GM19193 (cell line): ENCODE results near the gene TRAPPC3L.

ENCODE experiments used
- POLR2A ChIP-seq: IDR thresholded peaks from 4 replicates; pipeline ENCODE4 v1.6.1; 2011; ENCODE audit not compliant: insufficient read depth, insufficient read length; ENCODE audit errors: extremely low read depth

Gene TRAPPC3L

DNA sequence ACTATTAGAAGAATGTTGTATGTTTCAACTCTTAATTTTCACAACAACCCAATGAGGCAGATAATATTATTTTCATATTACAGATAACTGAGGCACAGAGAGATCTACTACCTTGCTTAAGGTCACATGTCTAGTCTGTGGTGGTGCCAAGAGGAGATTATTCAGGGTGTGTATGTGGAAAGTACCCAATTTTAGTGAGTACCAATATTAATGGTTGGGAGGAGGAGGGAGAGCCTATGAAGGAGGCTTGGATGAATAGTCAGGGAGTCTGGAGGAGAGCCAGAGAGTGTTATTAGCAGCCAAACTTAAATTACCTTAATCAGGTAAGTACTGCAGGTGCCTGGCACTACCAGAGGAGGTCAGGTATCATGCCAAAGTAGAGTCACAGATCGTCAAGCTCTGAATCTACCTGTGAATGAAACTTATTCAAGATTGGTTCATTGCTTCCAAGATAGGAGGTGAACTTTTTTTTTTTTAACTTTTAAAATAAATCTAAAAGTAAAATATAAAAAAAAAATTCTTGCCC lies 95.2 kb downstream of the TRAPPC3L start:
- no peak for TF ChIP-seq POLR2A

DNA sequence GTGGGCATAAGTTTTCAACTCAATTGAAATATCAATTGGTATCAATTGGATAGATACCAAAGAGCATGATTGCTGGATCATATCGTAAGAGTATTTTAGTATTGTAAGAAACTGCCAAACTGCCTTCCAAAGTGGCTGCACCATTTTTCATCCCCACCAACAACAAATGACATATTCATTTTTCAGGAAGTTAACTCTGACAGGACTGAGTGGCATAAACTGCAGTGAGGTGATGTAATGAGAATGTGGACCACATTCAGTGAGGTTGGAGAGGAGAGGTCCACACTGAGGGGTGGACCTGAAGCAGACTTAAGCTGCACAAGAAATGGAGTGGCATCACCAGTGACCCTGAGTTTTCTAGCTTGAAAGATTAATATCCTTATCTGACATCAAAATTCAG lies 95.9 kb downstream of the TRAPPC3L start:
- no peak for TF ChIP-seq POLR2A

DNA sequence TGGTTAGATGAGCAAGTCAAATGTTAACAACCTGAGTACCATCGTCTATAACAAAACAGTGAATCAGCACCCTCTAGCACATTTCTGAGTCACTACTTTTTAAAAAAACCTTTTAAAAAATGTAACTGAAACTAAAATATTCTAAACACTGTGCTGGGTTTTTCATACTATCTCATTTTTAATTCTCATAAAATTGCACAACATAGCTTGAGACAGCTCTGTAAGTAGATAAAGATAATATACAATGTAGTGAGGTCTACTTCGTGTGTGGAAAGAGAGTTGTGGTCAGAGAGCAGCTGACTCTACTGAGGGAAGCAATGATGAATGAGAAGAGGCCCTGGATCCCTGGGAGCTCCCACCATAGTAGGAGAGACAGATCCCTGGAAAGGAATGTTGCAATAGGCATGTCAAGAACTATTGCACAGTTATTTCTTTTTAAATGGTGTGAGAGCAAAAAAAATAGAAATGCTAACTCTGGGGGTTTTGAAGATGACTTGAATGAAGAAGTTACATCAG lies 97.9 kb downstream of the TRAPPC3L start:
- TF ChIP-seq POLR2A, result no peak

DNA sequence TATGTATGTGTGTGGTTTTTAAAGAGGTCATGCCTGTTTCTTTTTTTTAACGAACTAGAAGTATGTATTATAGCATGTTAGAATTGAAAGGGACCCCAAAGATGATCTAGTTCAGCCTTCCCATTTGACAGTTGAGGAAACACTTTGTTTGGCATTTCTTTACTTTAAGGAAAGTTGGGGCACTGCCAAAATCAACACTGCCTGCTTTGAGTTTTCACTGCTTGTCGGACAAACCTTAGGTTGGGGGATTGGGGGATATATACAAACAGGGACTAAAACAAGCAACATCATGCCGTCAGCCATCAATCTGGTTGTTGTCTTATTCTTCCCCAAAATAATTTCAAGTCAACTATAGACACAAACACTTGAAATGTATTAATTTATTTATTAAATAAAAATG lies 98.4 kb downstream of the TRAPPC3L start:
- TF ChIP-seq POLR2A, result no peak

DNA sequence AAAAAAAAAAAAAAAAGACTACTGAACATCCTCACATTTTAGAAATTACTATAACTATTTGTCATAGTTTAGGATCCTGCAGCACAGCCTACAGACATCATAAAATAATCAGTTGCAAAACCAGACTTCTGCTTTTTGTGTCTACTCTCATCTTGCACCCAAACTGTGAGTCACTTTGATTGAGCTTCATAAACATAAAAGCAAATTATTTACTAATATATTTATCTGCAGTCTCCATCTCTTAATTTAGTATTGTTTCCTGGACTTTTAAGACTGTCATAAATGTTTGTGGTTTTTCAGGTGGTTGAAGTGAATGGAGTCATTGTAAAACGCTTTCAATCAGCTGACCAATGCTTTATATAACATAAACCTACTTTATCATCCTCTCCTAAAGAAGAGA lies 99.1 kb downstream of the TRAPPC3L start:
- no peak for TF ChIP-seq POLR2A

DNA sequence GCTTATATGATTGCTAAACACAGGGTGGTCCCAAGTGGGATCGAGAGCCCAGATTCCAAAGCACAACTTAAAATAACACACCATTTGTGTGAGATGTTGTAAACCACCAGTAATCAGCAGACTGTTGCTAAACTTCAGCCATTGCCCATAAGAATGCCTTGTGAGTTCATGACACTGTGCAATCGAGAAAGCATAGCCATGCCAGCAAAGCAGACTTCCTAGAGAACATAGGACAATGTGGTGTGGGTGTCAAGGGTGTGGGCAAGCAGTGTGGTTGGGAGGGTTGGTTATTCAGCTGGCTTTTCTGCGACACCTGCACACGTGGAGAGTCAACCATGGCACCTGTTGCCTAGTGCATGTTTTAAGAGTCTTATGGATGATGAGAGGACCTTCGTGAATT lies 100.4 kb downstream of the TRAPPC3L start:
- TF ChIP-seq POLR2A, result no peak
